ENCODE results near the gene ARHGAP11A. TPM values are rescaled to one million over a fixed set of nuclear protein-coding genes. Genes with fewer than 3 reads are reported as not detected.
"Not testable (repeated sequence)": the region's sequence is repeated elsewhere in the genome, so short reads cannot be mapped to it uniquely, and the experiment has no call there.

Gene ARHGAP11A
- under 1 TPM; 0.68 to 0.92 TPM for total RNA-seq

GRCh38 chr15:32615051-32615870 lies at the start of gene ARHGAP11A:
Gene ARHGAP11A, plus strand, starts transcription at chr15:32615504. Its CDS starts 708 bp downstream, at chr15:32616212.
- not testable (repeated sequence) for H3K9me3 ChIP-seq; H3K4me1 ChIP-seq (ENCODE audit: control insufficient read depth in 1 of 2, low read depth in 2 of 2); H3K36me3 ChIP-seq; H3K27me3 ChIP-seq (replicated peaks; ENCODE audit: insufficient read depth)
- peak within 1 kb of the TSS; percentile 61 to 83 for H3K27ac ChIP-seq
- ATAC-seq (ENCODE audit: insufficient number of reproducible peaks, low FRiP score, low read depth) (peak; percentile 95), DNase-seq (ENCODE audit: low spot score) (peak; percentile 17)
- peak within 1 kb of the TSS; percentile 78 for H3K4me3 ChIP-seq

- not testable (repeated sequence) for H3K9me3 ChIP-seq; H3K27ac ChIP-seq; H3K27me3 ChIP-seq (replicated peaks; ENCODE audit: insufficient read depth); H3K4me3 ChIP-seq; H3K36me3 ChIP-seq; H3K4me1 ChIP-seq (ENCODE audit: control insufficient read depth in 1 of 2, low read depth in 2 of 2); DNase-seq (ENCODE audit: low spot score); ATAC-seq (ENCODE audit: insufficient number of reproducible peaks, low FRiP score, low read depth)
Observed at GRCh38 chr15:32568988-32569387, 46.3 kb upstream of the ARHGAP11A start.

GRCh38 chr15:32578482-32578881 lies 36.8 kb upstream of the ARHGAP11A start:
- H3K27ac ChIP-seq; H3K4me3 ChIP-seq; DNase-seq (ENCODE audit: low spot score); ATAC-seq (ENCODE audit: insufficient number of reproducible peaks, low FRiP score, low read depth); H3K9me3 ChIP-seq; H3K4me1 ChIP-seq (ENCODE audit: control insufficient read depth in 1 of 2, low read depth in 2 of 2); H3K27me3 ChIP-seq (replicated peaks; ENCODE audit: insufficient read depth); H3K36me3 ChIP-seq: not testable (repeated sequence)

DNA sequence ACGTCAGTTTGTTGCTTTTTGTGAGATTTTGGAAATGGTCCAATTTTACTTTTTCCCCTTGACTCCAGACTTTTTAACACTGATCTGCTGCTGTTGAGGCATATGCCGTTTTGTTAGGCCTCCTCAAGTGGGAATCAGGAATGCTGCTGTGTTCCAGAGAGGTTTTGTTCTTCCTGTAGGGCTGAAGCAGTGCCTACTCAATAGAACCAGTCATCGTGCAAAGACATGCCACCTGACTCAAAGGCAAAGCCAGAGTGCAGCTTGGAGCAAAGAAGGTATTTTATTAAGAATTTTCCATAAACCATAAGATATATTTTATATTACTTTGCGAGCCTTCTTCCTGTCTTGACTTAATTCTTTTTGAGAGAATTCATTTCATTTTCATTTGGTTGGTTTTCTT lies 29.5 kb upstream of the ARHGAP11A start:
- H3K27me3 ChIP-seq (replicated peaks; ENCODE audit: insufficient read depth); H3K9me3 ChIP-seq; H3K4me3 ChIP-seq; DNase-seq (ENCODE audit: low spot score); ATAC-seq (ENCODE audit: insufficient number of reproducible peaks, low FRiP score, low read depth); H3K27ac ChIP-seq; H3K36me3 ChIP-seq; H3K4me1 ChIP-seq (ENCODE audit: control insufficient read depth in 1 of 2, low read depth in 2 of 2): not testable (repeated sequence)

GRCh38 chr15:32593151-32593550 lies 22.2 kb upstream of the ARHGAP11A start, which contains the start of gene GOLGA8N:
Gene GOLGA8N, plus strand, starts transcription at chr15:32593456.
- not testable (repeated sequence) for H3K27ac ChIP-seq; ATAC-seq (ENCODE audit: insufficient number of reproducible peaks, low FRiP score, low read depth); H3K4me3 ChIP-seq; H3K4me1 ChIP-seq (ENCODE audit: control insufficient read depth in 1 of 2, low read depth in 2 of 2); H3K36me3 ChIP-seq; H3K27me3 ChIP-seq (replicated peaks; ENCODE audit: insufficient read depth); H3K9me3 ChIP-seq; DNase-seq (ENCODE audit: low spot score)

DNA sequence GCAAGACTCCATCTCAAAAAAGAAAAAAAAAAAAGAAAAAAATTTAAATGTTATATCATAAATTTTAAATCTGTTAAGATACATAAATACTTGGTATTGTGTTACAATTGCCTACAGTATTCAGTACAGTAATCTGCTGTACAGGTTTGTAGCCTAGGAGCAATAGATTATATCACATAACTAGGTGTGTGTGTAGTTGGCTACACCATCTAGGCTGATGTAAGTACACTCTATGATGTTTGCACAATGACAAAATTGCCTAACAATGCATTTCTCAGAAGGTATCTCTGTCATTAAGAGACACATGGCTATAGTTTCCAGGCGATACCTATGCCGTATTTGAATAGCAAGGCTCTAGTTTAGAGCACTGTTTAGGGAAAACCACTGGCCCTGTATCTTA lies 5.8 kb upstream of the ARHGAP11A start:
- not testable (repeated sequence) for H3K36me3 ChIP-seq; ATAC-seq (ENCODE audit: insufficient number of reproducible peaks, low FRiP score, low read depth); H3K4me1 ChIP-seq (ENCODE audit: control insufficient read depth in 1 of 2, low read depth in 2 of 2); H3K9me3 ChIP-seq; H3K4me3 ChIP-seq; H3K27ac ChIP-seq; H3K27me3 ChIP-seq (replicated peaks; ENCODE audit: insufficient read depth); DNase-seq (ENCODE audit: low spot score)

GRCh38 chr15:32610719-32611118 lies 4.6 kb upstream of the ARHGAP11A start:
- not testable (repeated sequence) for ATAC-seq (ENCODE audit: insufficient number of reproducible peaks, low FRiP score, low read depth)

DNA sequence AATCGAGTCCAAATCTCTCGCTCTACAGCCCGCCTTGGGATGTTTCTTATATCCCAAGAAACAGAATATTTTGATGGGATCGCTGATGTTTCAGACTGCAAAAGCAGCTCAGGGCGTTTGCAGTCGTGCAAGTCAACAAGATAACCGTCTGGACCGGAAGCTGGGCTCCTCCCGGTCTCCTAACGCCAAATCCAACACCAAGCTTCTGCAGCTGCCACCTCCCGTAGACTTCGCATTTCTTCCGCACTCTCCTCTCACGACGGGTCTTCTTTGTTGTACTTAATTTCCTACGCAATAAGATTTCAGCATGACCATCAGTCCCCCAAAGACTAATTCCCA lies 623 bp upstream of the ARHGAP11A start:
- not testable (repeated sequence) for H3K27me3 ChIP-seq (replicated peaks; ENCODE audit: insufficient read depth); DNase-seq (ENCODE audit: low spot score); H3K36me3 ChIP-seq; H3K4me1 ChIP-seq (ENCODE audit: control insufficient read depth in 1 of 2, low read depth in 2 of 2); H3K9me3 ChIP-seq
- peak; percentile 68 for ATAC-seq (ENCODE audit: insufficient number of reproducible peaks, low FRiP score, low read depth)
- H3K27ac ChIP-seq = peak overlapping the region; percentile 61 to 83
- peak overlapping the region; percentile 78 for H3K4me3 ChIP-seq

More at GRCh38 chr15:32610719-32611118, 4.6 kb upstream of the ARHGAP11A start:
- not testable (repeated sequence) for H3K27me3 ChIP-seq (replicated peaks; ENCODE audit: insufficient read depth); DNase-seq (ENCODE audit: low spot score); H3K9me3 ChIP-seq; H3K4me3 ChIP-seq; H3K27ac ChIP-seq; H3K4me1 ChIP-seq (ENCODE audit: control insufficient read depth in 1 of 2, low read depth in 2 of 2); H3K36me3 ChIP-seq

GRCh38 chr15:32615871-32616426 lies 645 bp downstream of the ARHGAP11A start:
- not testable (repeated sequence) for H3K27me3 ChIP-seq (replicated peaks; ENCODE audit: insufficient read depth); H3K36me3 ChIP-seq; DNase-seq (ENCODE audit: low spot score); H3K4me1 ChIP-seq (ENCODE audit: control insufficient read depth in 1 of 2, low read depth in 2 of 2); H3K9me3 ChIP-seq; H3K27ac ChIP-seq; ATAC-seq (ENCODE audit: insufficient number of reproducible peaks, low FRiP score, low read depth)
- peak overlapping the region; percentile 78 for H3K4me3 ChIP-seq

Data from thoracic aorta (tissue), 2 donors.